Stimulated activated CD4-positive, alpha-beta T cell treated with anti-CD3 and anti-CD28 coated beads, Interleukin-12 subunit alpha, Interleukin-12 subunit beta, amount 100 ng/mL, for 24 hours (primary cell): ENCODE results near the gene CXCL17.

Experiments
- DNase-seq, 2 experiments: peaks; one replicate each; pipeline ENCODE4 v3.0.0-alpha.2; 2020; ENCODE audit warnings: low read depth in 2 of 2

Gene CXCL17

GRCh38 chr19:42401365-42402303 lies 41.1 kb downstream of the CXCL17 start:
- DNase-seq: peak; percentile 35 to 74

GRCh38 chr19:42400404-42400803 lies 42.3 kb downstream of the CXCL17 start:
- DNase-seq: no peak

- no peak for DNase-seq
Observed at GRCh38 chr19:42397263-42398166, 45.2 kb downstream of the CXCL17 start.

- peak; percentile 90 to 97 for DNase-seq
Observed at GRCh38 chr19:42396381-42397262, 46.1 kb downstream of the CXCL17 start.

- DNase-seq: no peak
Observed at GRCh38 chr19:42394751-42395150, 48.0 kb downstream of the CXCL17 start.

GRCh38 chr19:42392165-42392564 lies 50.6 kb downstream of the CXCL17 start:
- DNase-seq: no peak

- no peak for DNase-seq
Observed at GRCh38 chr19:42389899-42390298, 52.8 kb downstream of the CXCL17 start, which contains the start of gene CNFN. Gene CNFN, minus strand, starts transcription at chr19:42390297. Its CDS starts 1,260 bp downstream, at chr19:42389037.

GRCh38 chr19:42388851-42389489 lies 53.8 kb downstream of the CXCL17 start:
- DNase-seq: no peak

GRCh38 chr19:42386974-42387707 lies 55.6 kb downstream of the CXCL17 start:
- DNase-seq: peak; percentile 33 to 63

GRCh38 chr19:42380155-42380554 lies 62.6 kb downstream of the CXCL17 start:
- DNase-seq: no peak
